Neural cell (in vitro differentiated cells): ENCODE results near the gene MAP4K4. TPM values are rescaled to one million over a fixed set of nuclear protein-coding genes. Genes with fewer than 3 reads are reported as not detected.

ENCODE experiments used
- H2AFZ ChIP-seq: fragments of 200-600, 300-800 bp; sonication (generic), shearing (Covaris generic); 2 replicates; pipeline ENCODE4 v1.6.0; 2014; ENCODE audit warnings: low read depth, mild to moderate bottlenecking, antibody characterized with exemption, low read length, moderate library complexity
- H3F3A ChIP-seq: fragments of 200-600 bp; shearing (Covaris generic); 2 replicates; pipeline ENCODE4 v1.6.1; 2016; ENCODE audit warnings: mild to moderate bottlenecking, moderate library complexity, mixed read lengths, antibody characterized with exemption, low read length; ENCODE audit not compliant: insufficient read depth, poor library complexity, severe bottlenecking
- H3K27ac ChIP-seq: fragments of 200-600, 300-800 bp; sonication (generic), shearing (Covaris generic); 2 replicates; pipeline ENCODE4 v1.5.1; 2014; ENCODE audit warnings: mild to moderate bottlenecking, low read length, moderate library complexity
- H3K27me3 ChIP-seq: fragments of 300-800, 200-600 bp; sonication (generic), shearing (Covaris generic); 2 replicates; pipeline ENCODE4 v1.6.0; 2014; ENCODE audit warnings: mild to moderate bottlenecking, low read depth, low read length, moderate library complexity; ENCODE audit not compliant: insufficient read depth
- H3K36me3 ChIP-seq: fragments of 300-800, 200-600 bp; sonication (generic), shearing (Covaris generic); 2 replicates; pipeline ENCODE4 v1.5.1; 2014; ENCODE audit warnings: mild to moderate bottlenecking, antibody characterized with exemption, low read length, moderate library complexity; ENCODE audit not compliant: insufficient read depth
- H3K4me2 ChIP-seq: fragments of 300-800, 200-600 bp; sonication (generic), shearing (Covaris generic); 2 replicates; pipeline ENCODE4 v1.6.0; 2014; ENCODE audit warnings: mild to moderate bottlenecking, low read length
- H3K4me3 ChIP-seq: fragments of 300-800, 200-600 bp; sonication (generic), shearing (Covaris generic); 2 replicates; pipeline ENCODE4 v1.5.1; 2014; ENCODE audit warnings: mild to moderate bottlenecking, low read length, moderate library complexity
- H3K79me2 ChIP-seq: fragments of 200-600 bp; shearing (Covaris generic); replicated peaks from 2 replicates; pipeline ENCODE4 v1.6.0; 2014; ENCODE audit warnings: mild to moderate bottlenecking, low read length, moderate library complexity; ENCODE audit not compliant: insufficient read depth
- H3K9ac ChIP-seq: fragments of 300-800, 200-600 bp; sonication (generic), shearing (Covaris generic); 2 replicates; pipeline ENCODE4 v1.6.1; 2016; ENCODE audit warnings: mild to moderate bottlenecking, low read length, mixed read lengths
- H3K9me2 ChIP-seq: fragments of 200-600 bp; shearing (Covaris generic); 2 replicates; pipeline ENCODE4 v1.6.1; 2016; ENCODE audit warnings: mild to moderate bottlenecking, low read length, mixed read lengths; ENCODE audit not compliant: insufficient read depth
- H3K9me3 ChIP-seq: fragments of 200-600, 300-800 bp; sonication (generic), shearing (Covaris generic); 2 replicates; pipeline ENCODE4 v1.6.1; 2016; ENCODE audit warnings: mild to moderate bottlenecking, mixed run types, low read length, moderate library complexity, mixed read lengths
- H4K20me1 ChIP-seq: fragments of 200-600 bp; shearing (Covaris generic); 2 replicates; pipeline ENCODE4 v1.6.1; 2016; ENCODE audit warnings: mild to moderate bottlenecking, mixed run types; ENCODE audit not compliant: insufficient read depth
- CTCF ChIP-seq: fragments of 450-650 bp; IDR thresholded peaks from 2 replicates; pipeline ENCODE4 v1.5.1; 2014; ENCODE audit warnings: antibody characterized with exemption, mild to moderate bottlenecking, moderate library complexity; ENCODE audit not compliant: poor library complexity, severe bottlenecking
- EP300 ChIP-seq: fragments of 450-650 bp; conservative IDR thresholded peaks from 2 replicates; pipeline ENCODE4 v1.6.1; 2014; ENCODE audit warnings: antibody characterized with exemption, mild to moderate bottlenecking, moderate library complexity; ENCODE audit not compliant: poor library complexity, severe bottlenecking
- EZH2 ChIP-seq: fragments of 200-600, 300-800 bp; shearing (Covaris generic), sonication (generic); IDR thresholded peaks from 2 replicates; pipeline ENCODE4 v1.6.1; 2014; ENCODE audit warnings: antibody characterized with exemption, low read length, borderline replicate concordance, mild to moderate bottlenecking; ENCODE audit not compliant: insufficient read depth, poor library complexity, severe bottlenecking
- MXI1 ChIP-seq: fragments of 450-650 bp; conservative IDR thresholded peaks from 2 replicates; pipeline ENCODE4 v1.6.1; 2014; ENCODE audit warnings: antibody characterized with exemption, mild to moderate bottlenecking; ENCODE audit not compliant: poor library complexity, severe bottlenecking
- RAD21 ChIP-seq: fragments of 450-650 bp; conservative IDR thresholded peaks from 2 replicates; pipeline ENCODE4 v1.6.1; 2014; ENCODE audit warnings: antibody characterized with exemption, mild to moderate bottlenecking, moderate library complexity
- REST ChIP-seq: IDR thresholded peaks from 2 replicates; pipeline ENCODE4 v1.6.1; 2012; ENCODE audit warnings: borderline replicate concordance
- SMC3 ChIP-seq: fragments of 450-650 bp; conservative IDR thresholded peaks from 2 replicates; pipeline ENCODE4 v1.6.1; 2014; ENCODE audit warnings: antibody characterized with exemption, mild to moderate bottlenecking, moderate library complexity; ENCODE audit not compliant: poor library complexity
- TAF1 ChIP-seq: IDR thresholded peaks from 2 replicates; pipeline ENCODE4 v1.6.1; 2012; ENCODE audit warnings: low read depth
- polyA plus RNA-seq: library from polyadenylated mRNA; depleted of rRNA; stranded (reverse); fragments of >200 nt; gene quantifications from 2 replicates; pipeline ENCODE4 v1.2.3, GENCODE V29; 2014

The MAP4K4 gene
- polyA plus RNA-seq, 1 donor from 2014 or later, result 125 TPM

GRCh38 chr2:101699755-101700461 is 2.4 kb downstream of the MAP4K4 start:
- H3K27ac ChIP-seq, result peak overlapping the region; percentile 75

GRCh38 chr2:101704046-101704466 is 6.5 kb downstream of the MAP4K4 start:
- no peak overlapping the region for H3K4me3 ChIP-seq
- H3K27me3 ChIP-seq, result no peaks in the 10 kb centered on the region
- H3K36me3 ChIP-seq, result peaks cover 8% of the 10 kb centered on the region
- H3K79me2 ChIP-seq, result peaks cover 96% of the 10 kb centered on the region
- TF ChIP-seq REST (no peak), RAD21 (no peak)
- H3K4me2 ChIP-seq, result no peak overlapping the region
- H3K9ac ChIP-seq, result no peak overlapping the region
- no peaks in the 10 kb centered on the region for H3K9me2 ChIP-seq
- H4K20me1 ChIP-seq, result peaks cover 47% of the 10 kb centered on the region
- H2AFZ ChIP-seq, result no peak overlapping the region
- H3K9me3 ChIP-seq, result no peaks in the 10 kb centered on the region
- H3K27ac ChIP-seq, result no peak overlapping the region
- no peaks in the 10 kb centered on the region for H3F3A ChIP-seq

More at GRCh38 chr2:101699755-101700461, 2.4 kb downstream of the MAP4K4 start:
- peak overlapping the region; percentile 72 for H3K4me3 ChIP-seq
- H3F3A ChIP-seq, result no peaks in the 10 kb centered on the region
- H2AFZ ChIP-seq, result no peak overlapping the region
- TF ChIP-seq SMC3, result peak; percentile 21
- TF ChIP-seq TAF1, result no peak
- H3K9me2 ChIP-seq, result no peaks in the 10 kb centered on the region
- peaks cover 65% of the 10 kb centered on the region for H3K79me2 ChIP-seq
- peaks cover 35% of the 10 kb centered on the region for H4K20me1 ChIP-seq
- peaks cover 8% of the 10 kb centered on the region for H3K36me3 ChIP-seq
- no peaks in the 10 kb centered on the region for H3K27me3 ChIP-seq
- H3K9me3 ChIP-seq, result no peaks in the 10 kb centered on the region
- peak overlapping the region; percentile 82 for H3K4me2 ChIP-seq
- peak overlapping the region; percentile 75 for H3K9ac ChIP-seq

- no peaks in the 10 kb centered on the region for H3K9me3 ChIP-seq
- no peak overlapping the region for H3K27ac ChIP-seq
- no peak overlapping the region for H3K9ac ChIP-seq
- H3K27me3 ChIP-seq, result no peaks in the 10 kb centered on the region
- peaks cover 91% of the 10 kb centered on the region for H3K79me2 ChIP-seq
- TF ChIP-seq SMC3 (no peak), EZH2 (no peak), TAF1 (no peak), MXI1 (no peak), RAD21 (no peak), REST (no peak), CTCF (no peak), EP300 (no peak)
- peaks cover 44% of the 10 kb centered on the region for H4K20me1 ChIP-seq
- no peak overlapping the region for H3K4me3 ChIP-seq
- H3K36me3 ChIP-seq, result peaks cover 8% of the 10 kb centered on the region
- H3K4me2 ChIP-seq, result no peak overlapping the region
- peaks cover 4% of the 10 kb centered on the region for H3F3A ChIP-seq
- H2AFZ ChIP-seq, result no peak overlapping the region
- H3K9me2 ChIP-seq, result no peaks in the 10 kb centered on the region
Measured at GRCh38 chr2:101704816-101705578, 7.5 kb downstream of the MAP4K4 start.
